K562 (cell line): Measurements from ENCODE around the gene GAMT. TPM values are rescaled to one million over a fixed set of nuclear protein-coding genes. Genes with fewer than 3 reads are reported as not detected.

Experiments used
- ATAC-seq: fragments of 200-7000 bp; cut with Tn5 transposase; 3 replicates; pipeline ENCODE4 v1.9.1; 2020; ENCODE audit warnings: moderate library complexity
- BruUV-seq: library from RNA; stranded (reverse); fragments of 400-500 nt; replicated peaks from 2 replicates; lab custom pipeline; 2021; lab: Mats Ljungman, UMichigan
- CTCF ChIA-PET: fragments of 300-600 bp; formaldehyde crosslinking; extraction: SDS; loops from one replicate; lab custom pipeline; 2021; ENCODE audit warnings: low intra/inter-chr PET ratio; lab: Yijun Ruan, JAX
- POLR2A ChIA-PET: fragments of 300-600, 350-650 bp; sonication (Branson Sonifier 250); formaldehyde crosslinking; extraction: SDS; loops from one replicate; lab custom pipeline; 2021; ENCODE audit warnings: antibody characterized with exemption, inconsistent platforms; lab: Yijun Ruan, JAX
- DNase-seq, 4 experiments: peaks; one replicate each; pipeline versions ENCODE4 v3.0.0 to v3.0.0-alpha.2; 2011 to 2018; ENCODE audit warnings: low spot score in 3 of 4, mixed read lengths in 3 of 4; ENCODE audit errors: extremely low read depth in 1 of 4
- FAIRE-seq: peaks from 2 replicates; lab custom pipeline; 2011; peaks lifted over from hg19 to GRCh38; lab: Jason Lieb, UNC
- H2AFZ ChIP-seq: 2 replicates; pipeline ENCODE4 v1.6.0; 2011; ENCODE audit warnings: low read depth, low read length, control low read depth, inconsistent platforms
- H3K27ac ChIP-seq: fragments of 200-600 bp; 3 replicates; pipeline ENCODE4 v1.8.0; 2011; ENCODE audit warnings: low read depth, mild to moderate bottlenecking, control low read depth, inconsistent platforms, low read length, moderate library complexity, mixed read lengths; ENCODE audit errors: extremely low read depth
- H3K27me3 ChIP-seq, 2 experiments: fragments of 300-600 bp in 1 of 2; 2 replicates in 1 of 2; 3 replicates in 1 of 2; pipeline versions ENCODE4 v1.6.0 to v1.8.0; 2011; ENCODE audit warnings: inconsistent platforms in 2 of 2, low read length in 2 of 2, mild to moderate bottlenecking in 1 of 2, mixed read lengths in 1 of 2, moderate library complexity in 1 of 2; ENCODE audit not compliant: control insufficient read depth in 2 of 2, insufficient read depth in 2 of 2
- H3K36me3 ChIP-seq: fragments of 300-600 bp; 3 replicates; pipeline ENCODE4 v1.8.0; 2011; ENCODE audit warnings: mild to moderate bottlenecking, low read length, inconsistent platforms; ENCODE audit not compliant: control insufficient read depth, insufficient read depth
- H3K4me1 ChIP-seq, 2 experiments: fragments of 200-600 bp in 1 of 2; replicated peaks in 1 of 2; 2 replicates in 1 of 2; 3 replicates in 1 of 2; pipeline versions ENCODE4 v1.5.1 to v1.8.0; 2011; ENCODE audit warnings: inconsistent platforms in 2 of 2, low read length in 2 of 2, mild to moderate bottlenecking in 1 of 2, mixed read lengths in 1 of 2, moderate library complexity in 1 of 2; ENCODE audit not compliant: control insufficient read depth in 2 of 2, insufficient read depth in 2 of 2
- H3K4me2 ChIP-seq: 2 replicates; pipeline ENCODE4 v1.6.1; 2011; ENCODE audit warnings: low read length, control low read depth, inconsistent platforms, mixed read lengths; ENCODE audit not compliant: insufficient read depth
- H3K4me3 ChIP-seq: fragments of 200-600 bp; sonication (generic), shearing (Covaris generic); 2 replicates; pipeline ENCODE4 v1.5.1; 2016; ENCODE audit warnings: control low read depth, inconsistent platforms
- H3K79me2 ChIP-seq: fragments of 200-600 bp; 3 replicates; pipeline ENCODE4 v1.8.0; 2011; ENCODE audit warnings: low read length, inconsistent platforms; ENCODE audit not compliant: control insufficient read depth, insufficient read depth
- H3K9ac ChIP-seq, 2 experiments: 2 replicates each; pipeline versions ENCODE4 v1.6.0 to v1.6.1; 2011; ENCODE audit warnings: low read depth in 2 of 2, low read length in 2 of 2, control low read depth in 1 of 2, inconsistent platforms in 1 of 2, mild to moderate bottlenecking in 1 of 2, mixed read lengths in 1 of 2; ENCODE audit not compliant: insufficient read depth in 1 of 2
- H3K9me1 ChIP-seq: one replicate; pipeline ENCODE4 v1.6.0; 2011; ENCODE audit warnings: inconsistent platforms, mild to moderate bottlenecking, low read length, moderate library complexity; ENCODE audit not compliant: control insufficient read depth, insufficient read depth
- H3K9me3 ChIP-seq: replicated peaks from 2 replicates; pipeline ENCODE4 v1.5.1; 2011; ENCODE audit warnings: low read depth, low read length, inconsistent platforms; ENCODE audit not compliant: control insufficient read depth, insufficient read depth
- H4K20me1 ChIP-seq: replicated peaks from 2 replicates; pipeline ENCODE4 v1.6.1; 2011; ENCODE audit warnings: low read length, inconsistent platforms, mixed read lengths; ENCODE audit not compliant: control insufficient read depth, insufficient read depth
- CBFA2T2 ChIP-seq: fragments of 450-650 bp; conservative IDR thresholded peaks from 2 replicates; pipeline ENCODE4 v1.6.1; 2017; ENCODE audit warnings: mild to moderate bottlenecking
- EZH2 ChIP-seq: IDR thresholded peaks from 2 replicates; pipeline ENCODE4 v1.6.1; 2012; ENCODE audit warnings: low read depth, mild to moderate bottlenecking, inconsistent platforms, low read length, borderline replicate concordance
- GATA2 ChIP-seq: sonication (generic); formaldehyde crosslinking; IDR thresholded peaks from 2 replicates; pipeline ENCODE4 v1.4.0; 2020; ENCODE audit warnings: mild to moderate bottlenecking, missing genetic modification reagents
- ILF3 ChIP-seq: fragments of 450-650 bp; IDR thresholded peaks from 2 replicates; pipeline ENCODE4 v1.6.1; 2018; ENCODE audit warnings: antibody characterized with exemption, mild to moderate bottlenecking, moderate library complexity, borderline replicate concordance
- KHSRP ChIP-seq: fragments of 450-650 bp; IDR thresholded peaks from 2 replicates; pipeline ENCODE4 v1.6.1; 2017
- KLF13 ChIP-seq: fragments of 450-650 bp; IDR thresholded peaks from 2 replicates; pipeline ENCODE4 v1.6.1; 2016; ENCODE audit warnings: missing genetic modification characterization, low read depth, mild to moderate bottlenecking, missing compliant biosample characterization, moderate library complexity, borderline replicate concordance
- SMAD4 ChIP-seq: fragments of 250-450 bp; sonication (Bioruptor Pico); conservative IDR thresholded peaks from 2 replicates; pipeline ENCODE4 v1.8.0; 2021; ENCODE audit warnings: inconsistent platforms, mild to moderate bottlenecking, moderate library complexity
- ZBTB11 ChIP-seq, 3 experiments: fragments of 200-800 bp in 1 of 3; fragments of 250-450 bp in 1 of 3; fragments of 450-650 bp in 1 of 3; sonication (Bioruptor Pico) in 1 of 3; sonication (Bioruptor generic) in 1 of 3; formaldehyde crosslinking in 1 of 3; IDR thresholded peaks; 2 replicates each; pipeline versions ENCODE4 v1.6.1 to v1.8.0; 2016 to 2022; ENCODE audit warnings: mild to moderate bottlenecking in 2 of 3, missing genetic modification characterization in 2 of 3, missing compliant biosample characterization in 1 of 3, moderate library complexity in 1 of 3
- ZBTB7A ChIP-seq: IDR thresholded peaks from 2 replicates; pipeline ENCODE4 v1.6.1; 2011; ENCODE audit warnings: low read depth, mild to moderate bottlenecking, low read length, moderate library complexity, borderline replicate concordance; ENCODE audit not compliant: control insufficient read depth
- ZNF263 ChIP-seq: sonication (generic); formaldehyde crosslinking; IDR thresholded peaks from 2 replicates; pipeline ENCODE4 v1.8.0; 2022; ENCODE audit warnings: mild to moderate bottlenecking, missing genetic modification reagents, borderline replicate concordance
- ZNF778 ChIP-seq: fragments of 450-650 bp; formaldehyde crosslinking; IDR thresholded peaks from 2 replicates; pipeline ENCODE4 v1.4.0; 2020; ENCODE audit warnings: mild to moderate bottlenecking, moderate library complexity
- whole genome bisulfite sequencing: fragments of 100-300 bp; shearing (Covaris generic); methylation state at CpG from one replicate; pipeline ENCODE4 v1.1.6; 2016; ENCODE audit warnings: low coverage, mixed read lengths; ENCODE audit not compliant: insufficient coverage; ENCODE audit errors: missing lambda C conversion rate; 5-methylcytosine and 5-hydroxymethylcytosine counted together
- in situ Hi-C: fragments of 300-500 bp; cut with MboI; formaldehyde crosslinking; loops from 4 replicates; pipeline ENCODE4 v1.15.0; 2018; ENCODE audit warnings: inconsistent platforms, mixed read lengths
- intact Hi-C: fragments of 100-400 bp; cut with micrococcal nuclease; formaldehyde crosslinking; loops from 2 replicates; pipeline ENCODE4 v1.14.2; 2022
- polyA plus RNA-seq, 8 experiments: library from polyadenylated mRNA; depleted of rRNA in 4 of 8; stranded (reverse) in 5 of 8; unstranded in 3 of 8; fragments of >200 nt; fragmentation: Nextera tagmentation in 2 of 8; fragmentation: Illumina TruSeq in 1 of 8; extraction: Ambion mirVana in 2 of 8; extraction: Trizol in 1 of 8; gene quantifications; 2 replicates each; pipeline versions ENCODE4 v1.2.1 to v1.2.3, GENCODE V29; 2011 to 2014; ENCODE audit warnings: inconsistent platforms in 1 of 8, missing spikeins in 1 of 8
- total RNA-seq, 7 experiments: library from RNA; depleted of rRNA in 6 of 7; stranded (reverse); fragments of >200 nt in 6 of 7; fragmentation: Illumina TruSeq in 2 of 7; extraction: Trizol in 2 of 7; gene quantifications; 2 replicates each; pipeline versions ENCODE4 v1.2.1 to v1.2.3, GENCODE V29; 2011 to 2021; ENCODE audit warnings: low replicate concordance in 1 of 7
- TF ChIP-seq, protein P1 (sequence below), 2 experiments: IDR thresholded peaks; 2 replicates each; pipeline ENCODE4 v1.6.1; 2011; ENCODE audit warnings: borderline replicate concordance in 1 of 2, control low read depth in 1 of 2, low read depth in 1 of 2, low read length in 1 of 2, mild to moderate bottlenecking in 1 of 2, mixed read lengths in 1 of 2, moderate library complexity in 1 of 2; ENCODE audit not compliant: insufficient read depth in 1 of 2, insufficient read length in 1 of 2, poor library complexity in 1 of 2, severe bottlenecking in 1 of 2; ENCODE audit errors: extremely low read depth in 1 of 2

Gene GAMT
- total and polyA plus RNA-seq, 9 of the 15 experiments (the other 6 are each of a cell fraction or from before 2014, with no cell fraction given) = 1.3 to 35.3 (median 27.2) TPM

DNA sequence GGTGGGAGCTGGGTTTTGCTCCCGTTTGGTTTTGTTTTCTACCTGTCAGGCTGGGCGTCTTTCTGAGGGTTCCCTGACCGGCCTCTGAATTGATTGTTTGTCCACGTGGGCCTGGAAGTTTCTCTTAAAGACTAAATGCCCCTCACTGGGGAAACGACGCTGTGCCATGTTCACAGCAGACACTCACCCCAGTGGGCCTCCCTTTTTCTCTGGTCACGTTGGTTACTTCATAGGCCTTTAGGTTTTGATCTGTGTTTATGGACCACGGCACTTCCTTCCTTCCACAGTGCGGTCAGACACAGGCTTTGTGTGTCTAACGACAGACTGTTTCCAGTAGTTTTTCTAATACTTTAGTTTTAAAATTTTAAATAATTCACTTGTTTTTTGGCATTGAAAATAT lies 37.7 kb downstream of the GAMT start:
- Histone ChIP-seq H3K4me3 (no peak overlapping the region), H3K4me2 (no peak overlapping the region), H3K4me1 (peaks cover 12 to 46% of the 10 kb centered on the region in 2 experiments), H3K79me2 (no peaks in the 10 kb centered on the region), H3K27me3 (no peaks in the 10 kb centered on the region), H4K20me1 (peaks cover 4% of the 10 kb centered on the region; the same call in 1 of the 2 replicates), H3K9me3 (no peaks in the 10 kb centered on the region), H3K27ac (no peak overlapping the region), H3K36me3 (peaks cover 95% of the 10 kb centered on the region)
- no TSS peak for BruUV-seq
- FAIRE-seq = no peak
- in situ Hi-C loops = no loop called here
- POLR2A ChIA-PET = interaction anchor here (1.3 kb wide), 1 partner anchor 9 kb away, joined by 5 read pairs; a partner anchor contains a TSS
- TF ChIP-seq ZNF263 (CRISPR knock-in tag) (no peak), ZBTB11 (CRISPR knock-in tag; IDR thresholded peaks at IDR 0.05) (no peak), KLF13 (no peak), ZNF778 (CRISPR knock-in tag) (no peak), SMAD4 (CRISPR knock-in tag) (no peak), ZBTB7A (no peak), GATA2 (CRISPR knock-in tag) (no peak), EZH2 (no peak), CBFA2T2 (no peak), KHSRP (no peak), ILF3 (no peak)
- TF ChIP-seq, protein P1, sequence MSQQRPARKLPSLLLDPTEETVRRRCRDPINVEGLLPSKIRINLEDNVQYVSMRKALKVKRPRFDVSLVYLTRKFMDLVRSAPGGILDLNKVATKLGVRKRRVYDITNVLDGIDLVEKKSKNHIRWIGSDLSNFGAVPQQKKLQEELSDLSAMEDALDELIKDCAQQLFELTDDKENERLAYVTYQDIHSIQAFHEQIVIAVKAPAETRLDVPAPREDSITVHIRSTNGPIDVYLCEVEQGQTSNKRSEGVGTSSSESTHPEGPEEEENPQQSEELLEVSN (IDR thresholded peaks at IDR 0.05; ENCODE audit: borderline replicate concordance in 1 of 2, extremely low read depth in 1 of 2, insufficient read depth in 1 of 2, insufficient read length in 1 of 2, low read depth in 1 of 2, low read length in 1 of 2, poor library complexity in 1 of 2, severe bottlenecking in 1 of 2) = no peak
- TF ChIP-seq, all 486 proteins: peak for 0
- ATAC-seq = no peak
- CTCF ChIA-PET = no interaction called here
- no peaks in the 10 kb centered on the region for H3K9me1 ChIP-seq
- intact Hi-C loops = no loop called here
- H2AFZ ChIP-seq = no peak overlapping the region
- no peak for DNase-seq
- no peak overlapping the region for H3K9ac ChIP-seq
- 87% methylated on average over 10 of the region's 10 CpGs for WGBS
